ACHN (cell line): ENCODE results near the gene CUEDC1.
"Not testable (repeated sequence)": the region's sequence is repeated elsewhere in the genome, so short reads cannot be mapped to it uniquely, and the experiment has no call there.

ENCODE experiments used
- DNase-seq: peaks from one replicate; pipeline ENCODE4 v3.0.0-alpha.2; 2015
- in situ Hi-C: cut with HindIII; loops from 2 replicates; pipeline ENCODE4 v1.10.0; 2017; ENCODE audit warnings: low sequenced_read_pairs, low pct_ligation_motif_present, low pct_unique_long_range_greater_than_20kb

CUEDC1 gene

DNA sequence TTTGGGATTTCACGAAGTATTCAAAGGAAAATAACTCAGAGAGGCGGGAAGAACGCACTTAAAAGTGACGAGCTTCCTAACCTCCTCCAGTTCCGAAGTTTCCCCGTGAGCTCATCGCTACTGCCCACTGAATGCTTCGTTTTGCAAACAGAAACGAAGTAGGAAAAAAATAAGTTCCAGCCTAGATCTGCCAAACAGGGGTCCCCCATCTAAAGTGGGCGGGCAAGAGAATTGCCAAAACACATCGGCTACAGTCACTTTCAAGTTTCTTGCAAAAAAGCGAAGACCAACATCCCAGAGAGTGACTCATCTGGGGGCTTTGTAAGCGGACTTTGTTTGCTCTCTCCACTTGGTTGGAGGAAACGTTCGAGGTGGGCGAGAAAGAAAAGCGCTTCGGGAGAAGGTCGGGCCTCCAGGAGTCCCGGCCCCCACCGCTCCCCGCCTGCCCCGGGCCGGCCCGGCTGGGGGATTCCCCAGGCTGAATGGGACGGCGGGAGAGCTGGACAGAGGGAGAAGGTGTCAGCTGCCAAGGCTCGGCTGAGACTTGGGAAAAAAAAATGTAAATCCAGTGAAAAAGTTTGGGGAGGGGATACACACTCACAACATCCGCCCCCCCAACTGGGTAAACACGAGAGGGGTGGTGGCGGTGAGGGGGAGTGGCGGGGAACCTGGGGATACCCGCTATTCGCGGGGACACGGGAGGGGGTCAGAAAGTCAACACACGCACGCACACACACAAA lies 31.8 kb upstream of the CUEDC1 start:
- DNase-seq, result peak; percentile 76
- in situ Hi-C loops, result no loop called here

GRCh38 chr17:57985675-57985974 lies 30.4 kb upstream of the CUEDC1 start:
- in situ Hi-C loops, result no loop called here

DNA sequence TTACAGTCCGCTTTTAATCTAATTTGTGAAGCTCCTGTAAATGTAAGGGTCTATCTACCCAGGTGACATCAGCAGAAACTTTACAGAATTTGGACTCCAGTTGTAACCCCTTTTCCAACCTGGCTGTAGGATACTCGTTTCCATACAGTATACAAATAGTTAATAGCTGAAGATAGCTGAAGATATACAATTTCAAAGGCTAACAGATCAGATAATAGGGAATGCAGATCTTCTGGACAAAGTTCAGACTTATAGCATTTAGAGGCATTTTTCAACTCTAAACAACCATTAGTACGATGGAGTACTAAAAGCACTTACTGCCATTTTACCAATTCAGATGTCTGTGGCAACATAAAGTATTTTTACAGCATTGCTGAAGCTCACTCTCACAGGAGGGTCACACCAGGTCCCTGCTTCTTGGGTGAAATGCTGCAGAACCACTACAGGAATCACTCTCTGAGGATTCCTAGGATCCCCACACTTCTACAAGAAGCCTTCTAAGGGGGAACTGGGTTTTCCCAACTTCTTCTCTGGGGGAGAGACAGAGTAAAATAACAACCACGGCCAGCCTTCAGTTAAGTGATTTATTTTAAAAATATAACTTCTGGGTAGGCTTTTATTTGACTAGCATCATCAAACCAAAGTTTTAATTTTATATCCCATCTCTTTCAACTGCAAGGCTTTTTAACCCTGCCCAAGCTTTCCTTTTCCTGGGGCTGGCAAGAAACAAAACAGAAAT lies 29.9 kb upstream of the CUEDC1 start:
- DNase-seq, result no peak
- in situ Hi-C loops, result no loop called here

More at GRCh38 chr17:57985675-57985974, 30.4 kb upstream of the CUEDC1 start:
- DNase-seq, result peak; percentile 60

DNA sequence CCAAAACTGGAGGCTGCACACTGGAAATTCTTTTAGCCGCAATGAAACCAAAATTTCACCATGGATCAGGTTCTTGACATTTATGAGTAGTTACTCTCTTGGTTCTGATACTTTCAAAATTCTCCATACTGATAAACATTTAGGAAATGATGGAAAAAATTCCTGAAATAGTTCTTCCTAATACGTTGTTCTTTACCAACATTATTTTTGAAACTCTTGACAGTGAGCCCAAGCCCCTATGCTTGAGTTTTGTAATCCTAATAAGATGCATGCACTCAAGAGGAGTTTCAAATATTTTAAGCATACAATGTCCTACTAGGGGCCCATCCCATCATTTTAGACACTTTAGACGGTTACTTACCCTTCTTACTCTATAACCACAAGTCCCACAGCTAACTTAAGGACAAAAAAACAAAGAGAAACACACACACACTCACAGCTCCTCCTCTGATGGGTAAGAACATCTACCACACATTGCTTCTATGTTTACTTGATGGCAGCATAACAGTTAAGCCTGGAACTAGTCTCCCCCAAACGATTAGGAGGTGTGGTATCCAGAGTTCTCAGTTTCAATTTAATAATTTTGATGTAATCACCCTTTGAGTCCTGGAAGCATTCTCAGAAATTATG lies 29.2 kb upstream of the CUEDC1 start:
- DNase-seq, result no peak
- in situ Hi-C loops, result no loop called here

DNA sequence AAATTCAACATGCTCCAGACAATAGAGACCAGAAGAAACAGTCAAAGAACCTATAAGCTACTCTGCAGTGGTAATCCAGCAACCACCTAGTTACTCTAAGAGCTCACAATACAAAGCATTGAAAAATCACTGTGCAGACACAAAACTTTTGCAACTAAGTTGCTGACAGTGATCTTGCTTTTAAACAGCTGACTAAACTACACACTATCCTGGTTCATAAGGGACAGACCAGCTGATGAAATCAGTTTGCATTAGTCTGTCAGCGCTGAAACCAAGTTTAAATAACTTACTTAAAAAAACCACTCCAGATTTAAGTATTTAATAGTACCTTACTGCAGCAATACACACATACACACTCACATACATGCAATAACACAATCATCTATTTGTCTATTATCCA lies 28.2 kb upstream of the CUEDC1 start:
- DNase-seq, result no peak
- in situ Hi-C loops, result no loop called here

DNA sequence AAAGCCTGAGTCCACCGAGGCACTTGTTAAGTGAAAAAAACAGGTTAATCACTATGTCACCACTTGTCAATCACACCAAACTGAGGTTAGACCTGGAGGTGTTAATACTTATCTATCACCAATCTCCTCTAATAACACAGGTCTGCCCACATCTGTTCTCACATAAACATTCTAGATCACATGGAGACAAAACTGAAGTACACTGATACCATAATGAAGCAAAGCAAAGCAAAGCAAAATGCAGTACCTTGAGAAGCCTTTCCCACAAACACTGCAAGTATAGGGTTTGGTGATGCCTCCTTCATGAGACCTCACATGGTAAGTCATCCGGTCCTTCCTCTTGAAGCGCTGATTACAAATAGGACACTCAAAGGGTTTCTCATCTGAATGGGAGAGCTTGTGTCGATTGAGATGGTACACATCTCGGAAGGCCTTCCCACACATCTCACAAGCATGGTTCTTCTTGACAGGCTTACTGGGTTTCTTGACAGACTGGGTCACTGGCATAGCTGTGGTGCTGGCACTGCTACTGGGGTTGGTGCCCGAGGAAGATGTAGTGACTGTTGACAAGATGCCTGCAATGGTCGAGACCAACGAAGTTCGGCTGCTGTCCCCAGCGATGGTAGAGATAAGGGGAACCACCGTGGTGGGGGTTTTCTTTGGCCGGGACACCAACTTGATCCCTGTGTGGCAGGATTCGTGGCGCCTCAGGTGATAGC lies 27.4 kb upstream of the CUEDC1 start:
- DNase-seq, result no peak
- in situ Hi-C loops, result no loop called here

GRCh38 chr17:57980522-57980921 lies 25.3 kb upstream of the CUEDC1 start:
- in situ Hi-C loops, result no loop called here
- DNase-seq, result no peak

DNA sequence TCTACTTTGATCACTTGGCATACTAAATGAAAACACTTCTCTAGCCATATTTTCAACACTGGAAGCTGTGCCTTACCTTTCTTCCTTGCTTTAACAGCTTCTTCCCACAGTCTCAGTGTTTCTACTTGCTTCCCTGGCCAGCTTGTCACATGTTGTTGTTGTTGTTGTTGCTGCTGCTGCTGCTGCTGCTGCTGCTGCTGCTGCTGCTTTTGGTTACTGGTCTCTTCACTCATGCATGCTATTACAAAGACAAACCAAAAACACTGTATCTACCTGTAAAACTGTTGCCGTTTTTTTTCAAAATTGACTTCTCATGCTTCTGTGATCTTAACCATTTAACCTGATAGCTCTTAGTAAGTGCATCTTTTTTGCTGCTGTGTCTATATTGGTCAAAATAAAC lies 23.9 kb upstream of the CUEDC1 start:
- in situ Hi-C loops, result no loop called here
- no peak for DNase-seq

- DNase-seq, result no peak
- in situ Hi-C loops, result no loop called here
Measured at GRCh38 chr17:57976594-57976993, 21.4 kb upstream of the CUEDC1 start.

- in situ Hi-C loops, result no loop called here
Measured at GRCh38 chr17:57975044-57975443, 19.8 kb upstream of the CUEDC1 start.

GRCh38 chr17:57974053-57974824 lies 19.0 kb upstream of the CUEDC1 start:
- DNase-seq, in situ Hi-C loops: not testable (repeated sequence)

More at GRCh38 chr17:57975044-57975443, 19.8 kb upstream of the CUEDC1 start:
- no peak for DNase-seq

- DNase-seq, result no peak
- in situ Hi-C loops, result no loop called here
Measured at GRCh38 chr17:57972151-57972550, 16.9 kb upstream of the CUEDC1 start.

DNA sequence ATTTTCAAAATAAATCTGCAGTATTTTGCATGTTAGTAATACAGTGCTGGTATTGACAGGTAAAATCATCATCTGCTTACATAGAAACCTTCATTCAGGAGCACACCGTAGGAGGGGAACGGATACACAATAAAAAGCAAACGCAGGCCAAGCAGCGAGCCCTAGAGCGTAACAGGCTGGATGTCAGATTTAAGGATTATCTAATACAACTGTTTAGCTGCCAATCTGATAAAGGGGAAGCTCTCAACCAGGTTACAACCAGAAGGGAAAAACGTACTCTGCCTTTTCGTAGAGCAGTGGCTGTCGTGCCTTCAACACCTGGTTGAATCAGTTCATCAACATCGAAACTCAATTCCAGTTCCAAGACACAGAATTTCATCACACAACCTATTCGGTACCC lies 16.4 kb upstream of the CUEDC1 start:
- in situ Hi-C loops, result no loop called here
- no peak for DNase-seq

DNA sequence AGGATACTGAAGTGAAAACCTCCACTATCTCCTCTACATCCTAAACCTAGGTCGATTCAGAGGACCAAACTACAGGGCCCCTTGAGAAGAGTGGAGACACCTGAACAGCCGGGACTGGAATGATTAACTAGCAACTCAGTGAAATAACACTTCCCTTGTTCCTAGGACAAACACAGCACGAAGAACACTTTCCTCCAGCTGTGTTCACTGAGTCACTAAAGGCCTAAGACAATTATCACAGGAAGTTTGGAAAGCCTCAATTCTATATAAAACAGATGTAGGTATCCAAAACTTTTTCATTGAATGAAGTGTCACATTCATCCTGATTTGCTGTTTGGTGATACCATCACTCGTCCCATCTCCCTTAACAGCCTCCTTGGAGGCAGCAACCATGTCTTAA lies 15.5 kb upstream of the CUEDC1 start:
- DNase-seq, result no peak
- in situ Hi-C loops, result no loop called here

DNA sequence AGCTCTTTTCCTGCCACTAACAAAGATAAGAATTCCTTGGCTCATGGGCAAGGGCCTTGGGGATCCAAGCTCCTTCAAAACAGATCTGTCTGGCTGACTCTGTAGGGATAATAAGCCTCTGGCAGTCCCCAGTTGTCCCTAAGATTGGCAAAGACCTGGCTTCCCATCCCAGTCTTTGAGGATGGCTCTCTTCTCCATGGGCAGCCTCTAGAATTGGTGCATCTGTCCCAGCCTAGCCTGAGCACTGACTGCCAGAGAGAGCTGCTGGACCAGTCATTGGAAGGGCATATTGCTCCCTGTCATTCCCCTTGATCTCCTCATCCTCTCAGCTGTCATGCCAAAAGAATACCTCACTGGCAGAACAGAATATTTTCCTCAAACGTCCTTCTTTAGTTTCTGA lies 13.2 kb upstream of the CUEDC1 start:
- no peak for DNase-seq
- in situ Hi-C loops, result no loop called here

GRCh38 chr17:57966875-57967274 lies 11.7 kb upstream of the CUEDC1 start:
- in situ Hi-C loops, result no loop called here
- DNase-seq, result no peak

DNA sequence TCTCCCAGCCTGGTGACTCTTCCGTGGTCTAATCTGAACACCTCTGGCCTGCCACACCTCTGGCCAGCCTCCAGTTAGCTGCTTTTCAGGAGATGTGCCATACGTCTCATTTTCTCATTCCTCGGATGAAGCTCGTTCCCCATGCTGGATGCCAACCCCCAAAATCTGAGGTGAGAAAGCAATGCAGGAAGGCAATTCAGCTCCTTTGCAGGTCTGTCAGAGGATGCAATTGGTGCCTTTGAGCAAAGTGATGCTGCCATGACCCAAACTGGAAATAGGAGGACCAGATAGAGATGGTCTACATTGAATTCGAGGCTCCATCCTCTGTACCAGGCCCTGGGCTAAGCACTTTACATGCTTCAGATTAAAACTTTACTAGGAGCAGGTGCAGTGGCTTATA lies 11.0 kb upstream of the CUEDC1 start:
- no peak for DNase-seq
- in situ Hi-C loops, result no loop called here

- no peak for DNase-seq
- in situ Hi-C loops, result no loop called here
Measured at GRCh38 chr17:57965521-57966160, 10.4 kb upstream of the CUEDC1 start.
